Neural progenitor cell (in vitro differentiated cells): Measurements from ENCODE around the gene SIGLEC6. TPM values are rescaled to one million over a fixed set of nuclear protein-coding genes. Genes with fewer than 3 reads are reported as not detected.

Experiments
- DNase-seq: peaks from one replicate; pipeline ENCODE4 v3.0.0-alpha.2; 2016; ENCODE audit warnings: low spot score
- H2AFZ ChIP-seq: fragments of 200-600 bp; sonication (generic); replicated peaks from 2 replicates; pipeline ENCODE4 v1.6.1; 2016; ENCODE audit warnings: antibody characterized with exemption
- H3F3A ChIP-seq: fragments of 200-600 bp; sonication (generic); 2 replicates; pipeline ENCODE4 v1.6.1; 2016; ENCODE audit warnings: antibody characterized with exemption, low read depth
- H3K27ac ChIP-seq: fragments of 200-600 bp; sonication (generic); 2 replicates; pipeline ENCODE4 v1.5.1; 2016; ENCODE audit warnings: mild to moderate bottlenecking
- H3K27me3 ChIP-seq: fragments of 200-600 bp; sonication (generic); 2 replicates; pipeline ENCODE4 v1.6.1; 2016; ENCODE audit warnings: mild to moderate bottlenecking, moderate library complexity
- H3K36me3 ChIP-seq: fragments of 200-600 bp; sonication (generic); 2 replicates; pipeline ENCODE4 v1.5.1; 2016
- H3K4me1 ChIP-seq: fragments of 200-600 bp; sonication (generic); 2 replicates; pipeline ENCODE4 v1.6.1; 2016; ENCODE audit warnings: mixed run types
- H3K4me2 ChIP-seq: fragments of 200-600 bp; sonication (generic); 2 replicates; pipeline ENCODE4 v1.6.1; 2016
- H3K4me3 ChIP-seq: fragments of 200-600 bp; sonication (generic); 2 replicates; pipeline ENCODE4 v1.5.1; 2016
- H3K79me2 ChIP-seq: fragments of 200-600 bp; sonication (generic); 2 replicates; pipeline ENCODE4 v1.6.1; 2016; ENCODE audit warnings: low read depth
- H3K9ac ChIP-seq: fragments of 200-600 bp; sonication (generic); 2 replicates; pipeline ENCODE4 v1.6.1; 2016
- H3K9me3 ChIP-seq: fragments of 200-600 bp; sonication (generic); 2 replicates; pipeline ENCODE4 v1.5.1; 2016; ENCODE audit warnings: low read depth
- H4K20me1 ChIP-seq: fragments of 200-600 bp; sonication (generic); 2 replicates; pipeline ENCODE4 v1.6.1; 2016; ENCODE audit warnings: low read depth
- H3K27ac Mint-ChIP-seq: 3 replicates; pipeline ENCODE4 v1.8.0; 2021; ENCODE audit warnings: mixed read lengths
- H3K27me3 Mint-ChIP-seq: 2 replicates; pipeline ENCODE4 v1.8.0; 2022; ENCODE audit warnings: low read depth, mild to moderate bottlenecking, inconsistent platforms, moderate library complexity, mixed read lengths; ENCODE audit not compliant: insufficient read depth
- H3K36me3 Mint-ChIP-seq: 3 replicates; pipeline ENCODE4 v1.8.0; 2021; ENCODE audit warnings: mixed read lengths
- H3K4me1 Mint-ChIP-seq: 3 replicates; pipeline ENCODE4 v1.8.0; 2021; ENCODE audit warnings: mixed read lengths
- H3K4me3 Mint-ChIP-seq: 3 replicates; pipeline ENCODE4 v1.8.0; 2021; ENCODE audit warnings: mild to moderate bottlenecking, moderate library complexity, mixed read lengths
- H3K9me3 Mint-ChIP-seq: 3 replicates; pipeline ENCODE4 v1.8.0; 2020; ENCODE audit warnings: mixed read lengths
- CTCF ChIP-seq: fragments of 200-600 bp; sonication (generic); IDR thresholded peaks from 2 replicates; pipeline ENCODE4 v1.5.1; 2017; ENCODE audit warnings: antibody characterized with exemption, mild to moderate bottlenecking
- EZH2 ChIP-seq: fragments of 200-600 bp; sonication (generic); IDR thresholded peaks from 2 replicates; pipeline ENCODE4 v1.6.1; 2017; ENCODE audit warnings: antibody characterized with exemption, mild to moderate bottlenecking, moderate library complexity
- EZH2phosphoT487 ChIP-seq: fragments of 200-600 bp; sonication (generic); IDR thresholded peaks from 2 replicates; pipeline ENCODE4 v1.6.1; 2017; ENCODE audit warnings: antibody characterized with exemption
- total RNA-seq: library from RNA; depleted of rRNA; stranded (reverse); fragments of >200 nt; gene quantifications from 2 replicates; pipeline ENCODE4 v1.2.3, GENCODE V29; 2015; ENCODE audit warnings: low replicate concordance

SIGLEC6 gene
- total RNA-seq, 1 donor from 2014 or later, result not detected

GRCh38 chr19:51548213-51548651, 16.8 kb upstream of the SIGLEC6 start:
- Mint-ChIP-seq H3K4me1 (no peaks in the 10 kb centered on the region), H3K4me3 (no peak overlapping the region), H3K27me3 (peaks cover 6% of the 10 kb centered on the region), H3K27ac (no peak overlapping the region), H3K36me3 (no peaks in the 10 kb centered on the region), H3K9me3 (no peaks in the 10 kb centered on the region)
- H3K4me3 ChIP-seq, result no peak overlapping the region
- H4K20me1 ChIP-seq, result no peaks in the 10 kb centered on the region
- H3K36me3 ChIP-seq, result no peaks in the 10 kb centered on the region
- H3K4me1 ChIP-seq, result no peaks in the 10 kb centered on the region
- H3K9ac ChIP-seq, result no peak overlapping the region
- no peaks in the 10 kb centered on the region for H3F3A ChIP-seq
- H2AFZ ChIP-seq, result no peak overlapping the region
- H3K27ac ChIP-seq, result no peak overlapping the region
- no peak overlapping the region for H3K4me2 ChIP-seq
- no peaks in the 10 kb centered on the region for H3K27me3 ChIP-seq
- H3K9me3 ChIP-seq, result no peaks in the 10 kb centered on the region
- H3K79me2 ChIP-seq, result no peaks in the 10 kb centered on the region
- TF ChIP-seq CTCF (no peak), EZH2phosphoT487 (no peak), EZH2 (no peak)
- no peak for DNase-seq

- H3K9me3 Mint-ChIP-seq, result no peaks in the 10 kb centered on the region
- Histone ChIP-seq H3K36me3 (no peaks in the 10 kb centered on the region), H3K79me2 (no peaks in the 10 kb centered on the region), H3K4me3 (no peak overlapping the region), H3K9ac (no peak overlapping the region), H3K27me3 (no peaks in the 10 kb centered on the region), H3K4me1 (no peaks in the 10 kb centered on the region), H3K27ac (no peak overlapping the region), H3F3A (no peaks in the 10 kb centered on the region), H3K9me3 (no peaks in the 10 kb centered on the region), H3K4me2 (no peak overlapping the region), H2AFZ (no peak overlapping the region), H4K20me1 (no peaks in the 10 kb centered on the region)
- H3K4me1 Mint-ChIP-seq, result no peaks in the 10 kb centered on the region
- peaks cover 6% of the 10 kb centered on the region for H3K27me3 Mint-ChIP-seq
- no peak overlapping the region for H3K4me3 Mint-ChIP-seq
- no peak overlapping the region for H3K27ac Mint-ChIP-seq
- TF ChIP-seq EZH2 (no peak), CTCF (no peak), EZH2phosphoT487 (no peak)
- no peaks in the 10 kb centered on the region for H3K36me3 Mint-ChIP-seq
- DNase-seq, result no peak
These were observed 16.1 kb upstream of the SIGLEC6 start for GRCh38 chr19:51547397-51548212.

DNA sequence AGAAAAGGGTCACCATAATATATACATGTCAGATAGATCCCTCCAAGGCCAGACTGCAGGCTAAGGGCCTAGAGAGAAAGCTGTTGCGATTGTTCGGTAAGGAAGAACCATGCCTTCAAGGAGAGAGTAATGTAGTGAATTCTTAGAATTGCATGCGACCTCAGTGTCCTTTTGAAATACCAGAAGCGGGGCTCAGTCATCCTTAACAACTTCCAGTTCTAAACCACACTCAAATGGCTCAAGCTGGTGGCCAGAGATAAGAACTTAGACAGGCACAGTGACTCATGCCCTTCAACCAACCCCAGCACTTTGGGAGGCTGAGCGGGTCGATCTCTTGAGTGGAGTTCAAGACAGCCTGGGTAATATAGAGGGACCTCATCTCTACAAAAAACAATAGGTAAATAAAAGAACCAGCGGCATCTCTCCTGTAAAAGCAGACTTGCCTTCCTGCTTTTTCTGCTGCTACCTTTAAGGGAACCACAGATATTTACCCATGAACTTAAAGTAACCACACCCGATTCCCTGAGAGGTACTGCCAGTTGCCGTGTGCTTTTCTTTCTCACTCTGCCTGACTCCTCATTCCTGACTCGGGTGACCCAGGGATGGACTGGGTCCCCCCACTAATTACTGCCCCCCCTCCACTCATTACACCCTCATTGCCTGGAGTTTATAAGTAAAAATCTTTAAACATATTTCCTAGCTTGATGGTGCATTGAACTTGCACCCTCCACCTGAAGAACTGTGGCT, 15.4 kb upstream of the SIGLEC6 start:
- Histone ChIP-seq H3K36me3 (no peaks in the 10 kb centered on the region), H3K27ac (no peak overlapping the region), H2AFZ (no peak overlapping the region), H3K27me3 (no peaks in the 10 kb centered on the region), H4K20me1 (no peaks in the 10 kb centered on the region), H3K4me1 (no peaks in the 10 kb centered on the region), H3K9ac (no peak overlapping the region), H3K4me2 (no peak overlapping the region), H3K9me3 (no peaks in the 10 kb centered on the region), H3K4me3 (no peak overlapping the region), H3F3A (no peaks in the 10 kb centered on the region), H3K79me2 (no peaks in the 10 kb centered on the region)
- Mint-ChIP-seq H3K27me3 (peaks cover 9% of the 10 kb centered on the region), H3K9me3 (no peaks in the 10 kb centered on the region), H3K4me3 (no peak overlapping the region), H3K4me1 (no peaks in the 10 kb centered on the region), H3K36me3 (no peaks in the 10 kb centered on the region), H3K27ac (no peak overlapping the region)
- DNase-seq, result no peak
- TF ChIP-seq EZH2phosphoT487 (no peak), CTCF (no peak), EZH2 (no peak)
